ENCODE results near the gene DIDO1. TPM values are rescaled to one million over a fixed set of nuclear protein-coding genes. Genes with fewer than 3 reads are reported as not detected.

Gene DIDO1
- total and polyA plus RNA-seq, 2 of the 13 experiments (the other 11 are each of a cell fraction or from before 2014, with no cell fraction given): 75.0 to 75.1 TPM

- TF ChIP-seq TFDP1 (CRISPR knock-in tag; IDR thresholded peaks at IDR 0.05; ENCODE audit: borderline replicate concordance): peak; percentile 46; the same call in 1 of the 2 replicates
- TF ChIP-seq, protein P1, sequence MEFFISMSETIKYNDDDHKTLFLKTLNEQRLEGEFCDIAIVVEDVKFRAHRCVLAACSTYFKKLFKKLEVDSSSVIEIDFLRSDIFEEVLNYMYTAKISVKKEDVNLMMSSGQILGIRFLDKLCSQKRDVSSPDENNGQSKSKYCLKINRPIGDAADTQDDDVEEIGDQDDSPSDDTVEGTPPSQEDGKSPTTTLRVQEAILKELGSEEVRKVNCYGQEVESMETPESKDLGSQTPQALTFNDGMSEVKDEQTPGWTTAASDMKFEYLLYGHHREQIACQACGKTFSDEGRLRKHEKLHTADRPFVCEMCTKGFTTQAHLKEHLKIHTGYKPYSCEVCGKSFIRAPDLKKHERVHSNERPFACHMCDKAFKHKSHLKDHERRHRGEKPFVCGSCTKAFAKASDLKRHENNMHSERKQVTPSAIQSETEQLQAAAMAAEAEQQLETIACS (CRISPR knock-in tag; IDR thresholded peaks at IDR 0.05): no peak; the same call in 1 of the 2 replicates
- TF ChIP-seq, protein P2, sequence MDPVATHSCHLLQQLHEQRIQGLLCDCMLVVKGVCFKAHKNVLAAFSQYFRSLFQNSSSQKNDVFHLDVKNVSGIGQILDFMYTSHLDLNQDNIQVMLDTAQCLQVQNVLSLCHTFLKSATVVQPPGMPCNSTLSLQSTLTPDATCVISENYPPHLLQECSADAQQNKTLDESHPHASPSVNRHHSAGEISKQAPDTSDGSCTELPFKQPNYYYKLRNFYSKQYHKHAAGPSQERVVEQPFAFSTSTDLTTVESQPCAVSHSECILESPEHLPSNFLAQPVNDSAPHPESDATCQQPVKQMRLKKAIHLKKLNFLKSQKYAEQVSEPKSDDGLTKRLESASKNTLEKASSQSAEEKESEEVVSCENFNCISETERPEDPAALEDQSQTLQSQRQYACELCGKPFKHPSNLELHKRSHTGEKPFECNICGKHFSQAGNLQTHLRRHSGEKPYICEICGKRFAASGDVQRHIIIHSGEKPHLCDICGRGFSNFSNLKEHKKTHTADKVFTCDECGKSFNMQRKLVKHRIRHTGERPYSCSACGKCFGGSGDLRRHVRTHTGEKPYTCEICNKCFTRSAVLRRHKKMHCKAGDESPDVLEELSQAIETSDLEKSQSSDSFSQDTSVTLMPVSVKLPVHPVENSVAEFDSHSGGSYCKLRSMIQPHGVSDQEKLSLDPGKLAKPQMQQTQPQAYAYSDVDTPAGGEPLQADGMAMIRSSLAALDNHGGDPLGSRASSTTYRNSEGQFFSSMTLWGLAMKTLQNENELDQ (CRISPR knock-in tag; IDR thresholded peaks at IDR 0.05; ENCODE audit: borderline replicate concordance): no peak
- no peak for TF ChIP-seq SNRNP70 (IDR thresholded peaks at IDR 0.05; ENCODE audit: low read depth, low read length)
- 0 out of 2 replicates have a peak, but pooled peaks have one; percentile 5 for TF ChIP-seq ERF (CRISPR knock-in tag; IDR thresholded peaks at IDR 0.05)
- 0 out of 2 replicates have a peak, but pooled peaks have one; percentile 23 for TF ChIP-seq CHD2 (IDR thresholded peaks at IDR 0.05; ENCODE audit: low read depth, low read length)
- TF ChIP-seq, protein P3, sequence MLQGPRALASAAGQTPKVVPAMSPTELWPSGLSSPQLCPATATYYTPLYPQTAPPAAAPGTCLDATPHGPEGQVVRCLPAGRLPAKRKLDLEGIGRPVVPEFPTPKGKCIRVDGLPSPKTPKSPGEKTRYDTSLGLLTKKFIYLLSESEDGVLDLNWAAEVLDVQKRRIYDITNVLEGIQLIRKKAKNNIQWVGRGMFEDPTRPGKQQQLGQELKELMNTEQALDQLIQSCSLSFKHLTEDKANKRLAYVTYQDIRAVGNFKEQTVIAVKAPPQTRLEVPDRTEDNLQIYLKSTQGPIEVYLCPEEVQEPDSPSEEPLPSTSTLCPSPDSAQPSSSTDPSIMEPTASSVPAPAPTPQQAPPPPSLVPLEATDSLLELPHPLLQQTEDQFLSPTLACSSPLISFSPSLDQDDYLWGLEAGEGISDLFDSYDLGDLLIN (CRISPR knock-in tag; IDR thresholded peaks at IDR 0.05; ENCODE audit: borderline replicate concordance): no peak
- TF ChIP-seq PATZ1 (CRISPR knock-in tag; IDR thresholded peaks at IDR 0.05): peak; percentile 55; the same call in 1 of the 2 replicates
- no peak for TF ChIP-seq ZBTB7A (CRISPR knock-in tag; IDR thresholded peaks at IDR 0.05)
- TF ChIP-seq FOXJ3 (CRISPR knock-in tag; IDR thresholded peaks at IDR 0.05; ENCODE audit: borderline replicate concordance): no peak
- peak; percentile 87; the same call in 1 of the 2 replicates for TF ChIP-seq ZNF567 (CRISPR knock-in tag; IDR thresholded peaks at IDR 0.05; ENCODE audit: borderline replicate concordance)
- TF ChIP-seq ZNF281 (CRISPR knock-in tag; IDR thresholded peaks at IDR 0.05; ENCODE audit: borderline replicate concordance): 0 out of 2 replicates have a peak, but pooled peaks have one; percentile 24
- TF ChIP-seq ZNF737 (CRISPR knock-in tag; IDR thresholded peaks at IDR 0.05; ENCODE audit: borderline replicate concordance): no peak
- TF ChIP-seq ZNF543 (CRISPR knock-in tag; IDR thresholded peaks at IDR 0.05): peak; percentile 83
- TF ChIP-seq TOE1 (CRISPR knock-in tag; IDR thresholded peaks at IDR 0.05): no peak
Measured at GRCh38 chr20:62970307-62971210, 44.3 kb upstream of the DIDO1 start (continued).

All from HepG2 (cell line).